CD4-positive, CD25-positive, alpha-beta regulatory T cell (primary cell): Measurements from ENCODE around the gene SYT6. TPM values are rescaled to one million over a fixed set of nuclear protein-coding genes. Genes with fewer than 3 reads are reported as not detected.

Source experiments
- ATAC-seq, 2 donors: fragments of 150-1000 bp; cut with Tn5 transposase; one replicate each; pipeline ENCODE4 v1.10.0; 2021; ENCODE audit warnings: low read depth in 2 of 2, moderate number of reproducible peaks in 2 of 2, moderate library complexity in 1 of 2
- DNase-seq, 3 donors: peaks; one replicate each; pipeline versions ENCODE4 v3.0.0 to v3.0.0-alpha.2; 2012 to 2022; ENCODE audit warnings: mixed read lengths in 1 of 3
- H3K27ac ChIP-seq: one replicate; pipeline ENCODE4 v1.7.0; 2013; ENCODE audit warnings: mild to moderate bottlenecking, low read length; ENCODE audit not compliant: insufficient read depth, poor library complexity, severe bottlenecking
- H3K27me3 ChIP-seq: one replicate; pipeline ENCODE4 v1.7.0; 2013; ENCODE audit warnings: low read length; ENCODE audit not compliant: control insufficient read depth, insufficient read depth
- H3K36me3 ChIP-seq: one replicate; pipeline ENCODE4 v1.7.0; 2013; ENCODE audit warnings: mild to moderate bottlenecking, low read length, moderate library complexity; ENCODE audit not compliant: control insufficient read depth, insufficient read depth
- H3K4me1 ChIP-seq: 2 replicates; pipeline ENCODE4 v1.7.0; 2013; ENCODE audit warnings: mild to moderate bottlenecking, low read length; ENCODE audit not compliant: insufficient read depth, control insufficient read depth, poor library complexity, severe bottlenecking
- H3K4me3 ChIP-seq: one replicate; pipeline ENCODE4 v1.7.0; 2013; ENCODE audit warnings: low read depth, mild to moderate bottlenecking, low read length, moderate library complexity
- H3K9me3 ChIP-seq, 2 experiments: 1 replicate in 1 of 2; 2 replicates in 1 of 2; pipeline ENCODE4 v1.7.0; 2013; ENCODE audit warnings: low read length in 2 of 2, mild to moderate bottlenecking in 1 of 2, moderate library complexity in 1 of 2; ENCODE audit not compliant: control insufficient read depth in 2 of 2
- H3K27ac Mint-ChIP-seq, 3 donors: one replicate each; pipeline ENCODE4 v1.8.0; 2020 to 2022; ENCODE audit warnings: mild to moderate bottlenecking in 3 of 3, mixed read lengths in 3 of 3, moderate library complexity in 2 of 3
- H3K27me3 Mint-ChIP-seq: one replicate; pipeline ENCODE4 v1.8.0; 2022; ENCODE audit warnings: mild to moderate bottlenecking, mixed read lengths
- H3K36me3 Mint-ChIP-seq: one replicate; pipeline ENCODE4 v1.8.0; 2020; ENCODE audit warnings: mixed read lengths
- H3K4me1 Mint-ChIP-seq, 4 donors: one replicate each; pipeline ENCODE4 v1.8.0; 2020 to 2022; ENCODE audit warnings: mixed read lengths in 4 of 4, mild to moderate bottlenecking in 1 of 4
- H3K4me3 Mint-ChIP-seq, 4 donors: one replicate each; pipeline ENCODE4 v1.8.0; 2020 to 2022; ENCODE audit warnings: mild to moderate bottlenecking in 4 of 4, mixed read lengths in 4 of 4, moderate library complexity in 3 of 4
- H3K9me3 Mint-ChIP-seq, 7 donors: one replicate each; pipeline ENCODE4 v1.8.0; 2020 to 2022; ENCODE audit warnings: mixed read lengths in 7 of 7, mild to moderate bottlenecking in 3 of 7, moderate library complexity in 2 of 7
- polyA plus RNA-seq, 4 donors: library from polyadenylated mRNA; unstranded; fragments of 300-500 nt; fragmentation: Illumina TruSeq; gene quantifications; one replicate each; pipeline ENCODE4 v1.2.3, GENCODE V29; 2021
- total RNA-seq: library from RNA; stranded (reverse); gene quantifications from one replicate; pipeline ENCODE4 v1.2.3, GENCODE V29; 2022

The SYT6 gene
- total and polyA plus RNA-seq, 5 donors from 2014 or later: 0.17 TPM; not detected in 4

- Mint-ChIP-seq H3K9me3 (peaks cover 0 to 3% (median 0%) of the 10 kb centered on the region in 7 donors), H3K4me3 (no peak overlapping the region), H3K36me3 (no peaks in the 10 kb centered on the region), H3K27ac (no peak overlapping the region), H3K27me3 (peaks cover 10% of the 10 kb centered on the region), H3K4me1 (no peaks in the 10 kb centered on the region)
- Histone ChIP-seq H3K9me3 (no peaks in the 10 kb centered on the region), H3K4me3 (no peak overlapping the region), H3K4me1 (no peaks in the 10 kb centered on the region), H3K27ac (no peak overlapping the region), H3K27me3 (no peaks in the 10 kb centered on the region), H3K36me3 (no peaks in the 10 kb centered on the region)
- DNase-seq: no peak
- no peak for ATAC-seq
Observed at GRCh38 chr1:114137497-114137896, 16.2 kb downstream of the SYT6 start.

- DNase-seq: no peak
- H3K4me1 Mint-ChIP-seq: no peaks in the 10 kb centered on the region
- Histone ChIP-seq H3K4me1 (no peaks in the 10 kb centered on the region), H3K36me3 (no peaks in the 10 kb centered on the region), H3K27me3 (no peaks in the 10 kb centered on the region), H3K9me3 (no peaks in the 10 kb centered on the region), H3K27ac (no peak overlapping the region), H3K4me3 (no peak overlapping the region)
- H3K27me3 Mint-ChIP-seq: peaks cover 10% of the 10 kb centered on the region
- H3K36me3 Mint-ChIP-seq: no peaks in the 10 kb centered on the region
- ATAC-seq: no peak
- no peak overlapping the region for H3K4me3 Mint-ChIP-seq
- peaks cover 0 to 1% (median 0%) of the 10 kb centered on the region in 7 donors for H3K9me3 Mint-ChIP-seq
- no peak overlapping the region for H3K27ac Mint-ChIP-seq
Observed at GRCh38 chr1:114135786-114136185, 17.9 kb downstream of the SYT6 start.

- ATAC-seq: no peak
- H3K27me3 Mint-ChIP-seq: peaks cover 12% of the 10 kb centered on the region
Observed at GRCh38 chr1:114134518-114134917, 19.2 kb downstream of the SYT6 start.

DNA sequence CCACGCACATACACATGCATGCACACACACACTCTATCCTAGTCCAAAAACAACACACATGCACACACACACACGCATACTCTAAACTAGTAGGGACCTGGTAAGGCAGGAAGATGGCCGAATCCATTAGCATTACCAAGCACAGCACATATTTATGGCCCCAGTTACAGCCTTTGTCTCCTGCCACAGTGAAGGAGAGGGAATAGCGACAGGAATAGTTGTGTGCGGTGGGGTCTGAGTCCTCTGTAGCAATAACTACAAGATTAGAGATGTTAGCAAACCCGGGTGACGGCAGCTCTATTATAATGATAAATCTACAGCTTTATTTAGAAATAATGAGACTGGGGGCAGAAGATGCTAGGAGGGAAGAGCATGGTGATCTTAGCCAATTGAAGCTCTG lies 20.5 kb downstream of the SYT6 start:
- Mint-ChIP-seq H3K36me3 (no peaks in the 10 kb centered on the region), H3K27me3 (peaks cover 7% of the 10 kb centered on the region), H3K4me3 (no peak overlapping the region), H3K4me1 (peaks cover 0 to 7% (median 2%) of the 10 kb centered on the region in 4 donors), H3K27ac (no peak overlapping the region), H3K9me3 (peaks cover 0 to 6% (median 0%) of the 10 kb centered on the region in 7 donors)
- Histone ChIP-seq H3K27me3 (no peaks in the 10 kb centered on the region), H3K4me1 (no peaks in the 10 kb centered on the region), H3K27ac (no peak overlapping the region), H3K36me3 (no peaks in the 10 kb centered on the region), H3K4me3 (no peak overlapping the region), H3K9me3 (no peaks in the 10 kb centered on the region)
- DNase-seq (no peak), ATAC-seq (no peak)

More at GRCh38 chr1:114134518-114134917, 19.2 kb downstream of the SYT6 start:
- no peaks in the 10 kb centered on the region for H3K27me3 ChIP-seq
- no peaks in the 10 kb centered on the region for H3K9me3 ChIP-seq
- no peak overlapping the region for H3K4me3 ChIP-seq
- H3K27ac ChIP-seq: no peak overlapping the region
- Mint-ChIP-seq H3K4me3 (no peak overlapping the region), H3K27ac (no peak overlapping the region), H3K36me3 (no peaks in the 10 kb centered on the region), H3K4me1 (peaks cover 0 to under 1% (median 0%) of the 10 kb centered on the region in 4 donors), H3K9me3 (peaks cover 0 to 3% (median 0%) of the 10 kb centered on the region in 7 donors)
- no peaks in the 10 kb centered on the region for H3K36me3 ChIP-seq
- no peak for DNase-seq
- no peaks in the 10 kb centered on the region for H3K4me1 ChIP-seq

- Histone ChIP-seq H3K4me1 (no peaks in the 10 kb centered on the region), H3K9me3 (no peaks in the 10 kb centered on the region), H3K27me3 (no peaks in the 10 kb centered on the region), H3K27ac (no peak overlapping the region), H3K4me3 (no peak overlapping the region), H3K36me3 (no peaks in the 10 kb centered on the region)
- Mint-ChIP-seq H3K4me3 (no peak overlapping the region), H3K36me3 (no peaks in the 10 kb centered on the region), H3K27ac (peak overlapping the region in 1 of 3 donors; percentile 2), H3K4me1 (peaks cover 0 to 8% (median 2%) of the 10 kb centered on the region in 4 donors), H3K9me3 (peaks cover 0 to 6% (median 0%) of the 10 kb centered on the region in 7 donors), H3K27me3 (peaks cover 7% of the 10 kb centered on the region)
- ATAC-seq: no peak
- no peak for DNase-seq
Observed at GRCh38 chr1:114131526-114132220, 22.0 kb downstream of the SYT6 start.

GRCh38 chr1:114130846-114131525 lies 22.7 kb downstream of the SYT6 start:
- Histone ChIP-seq H3K36me3 (no peaks in the 10 kb centered on the region), H3K4me1 (no peaks in the 10 kb centered on the region), H3K9me3 (no peaks in the 10 kb centered on the region), H3K4me3 (no peak overlapping the region), H3K27me3 (no peaks in the 10 kb centered on the region), H3K27ac (no peak overlapping the region)
- no peak for DNase-seq
- no peak for ATAC-seq
- Mint-ChIP-seq H3K27me3 (peaks cover 7% of the 10 kb centered on the region), H3K9me3 (peaks cover 0 to 6% (median 0%) of the 10 kb centered on the region in 7 donors), H3K4me1 (peaks cover 0 to 13% (median 2%) of the 10 kb centered on the region in 4 donors), H3K27ac (peak overlapping the region in 1 of 3 donors; percentile 2), H3K36me3 (no peaks in the 10 kb centered on the region), H3K4me3 (no peak overlapping the region)

DNA sequence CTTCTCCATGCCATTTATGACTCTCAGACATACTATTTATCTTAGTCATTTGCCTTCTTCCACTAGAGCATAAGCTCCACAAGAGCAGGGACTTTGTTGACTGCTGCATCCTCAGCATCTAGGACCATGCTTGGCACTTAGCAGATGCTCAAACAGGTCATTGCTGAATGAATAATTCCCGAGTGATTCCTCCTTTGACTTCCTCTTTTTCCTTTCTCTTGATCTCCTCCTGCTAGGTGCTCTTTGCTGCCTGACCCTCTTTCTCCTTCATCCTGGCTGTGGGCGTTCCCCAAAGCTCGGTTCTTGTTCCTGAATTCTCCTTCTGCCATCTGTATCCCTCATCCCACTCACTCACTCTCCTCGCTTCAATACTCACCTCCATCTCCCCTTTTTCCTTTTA lies 23.5 kb downstream of the SYT6 start:
- no peaks in the 10 kb centered on the region for H3K4me1 ChIP-seq
- H3K36me3 ChIP-seq: no peaks in the 10 kb centered on the region
- ATAC-seq (no peak), DNase-seq (no peak)
- Mint-ChIP-seq H3K9me3 (peaks cover 0 to 6% (median 0%) of the 10 kb centered on the region in 7 donors), H3K27ac (no peak overlapping the region), H3K36me3 (no peaks in the 10 kb centered on the region), H3K27me3 (peaks cover 7% of the 10 kb centered on the region), H3K4me1 (peaks cover 0 to 13% (median 2%) of the 10 kb centered on the region in 4 donors), H3K4me3 (no peak overlapping the region)
- H3K27ac ChIP-seq: no peak overlapping the region
- no peaks in the 10 kb centered on the region for H3K9me3 ChIP-seq
- H3K4me3 ChIP-seq: no peak overlapping the region
- H3K27me3 ChIP-seq: no peaks in the 10 kb centered on the region
